HEK293 (cell line): Measurements from ENCODE around the gene HNRNPL.

ENCODE experiments used
- FEZF1 ChIP-seq: fragments of 450-650 bp; formaldehyde crosslinking; IDR thresholded peaks from 2 replicates; pipeline ENCODE4 v1.5.1; 2016; ENCODE audit warnings: missing biosample characterization, missing genetic modification characterization
- GLI2 ChIP-seq: fragments of 450-650 bp; formaldehyde crosslinking; IDR thresholded peaks from 2 replicates; pipeline ENCODE4; 2017; ENCODE audit warnings: missing biosample characterization, missing genetic modification characterization, low read depth, borderline replicate concordance
- KLF7 ChIP-seq: fragments of 450-650 bp; formaldehyde crosslinking; IDR thresholded peaks from 2 replicates; pipeline ENCODE4 v1.5.1; 2016; ENCODE audit warnings: missing biosample characterization, missing genetic modification characterization, borderline replicate concordance
- KLF9 ChIP-seq: fragments of 450-650 bp; formaldehyde crosslinking; IDR thresholded peaks from 2 replicates; pipeline ENCODE4 v1.5.1; 2016; ENCODE audit warnings: missing biosample characterization, missing genetic modification characterization, low read depth
- RBAK ChIP-seq: fragments of 450-650 bp; formaldehyde crosslinking; IDR thresholded peaks from 2 replicates; pipeline ENCODE4 v1.5.1; 2016; ENCODE audit warnings: missing biosample characterization, missing genetic modification characterization
- YY1 ChIP-seq: fragments of 450-650 bp; formaldehyde crosslinking; IDR thresholded peaks from 2 replicates; pipeline ENCODE4 v1.5.1; 2018; ENCODE audit warnings: missing biosample characterization, missing genetic modification characterization
- YY2 ChIP-seq: fragments of 450-650 bp; formaldehyde crosslinking; IDR thresholded peaks from 2 replicates; pipeline ENCODE4 v1.5.1; 2016; ENCODE audit warnings: missing biosample characterization, missing genetic modification characterization
- ZBTB8A ChIP-seq: fragments of 450-650 bp; formaldehyde crosslinking; IDR thresholded peaks from 2 replicates; pipeline ENCODE4 v1.5.1; 2016; ENCODE audit warnings: missing biosample characterization, missing genetic modification characterization
- ZFP41 ChIP-seq: fragments of 450-650 bp; formaldehyde crosslinking; IDR thresholded peaks from 2 replicates; pipeline ENCODE4 v1.5.1; 2016; ENCODE audit warnings: missing biosample characterization, missing genetic modification characterization, borderline replicate concordance
- ZNF112 ChIP-seq: fragments of 450-650 bp; formaldehyde crosslinking; IDR thresholded peaks from 2 replicates; pipeline ENCODE4 v1.5.0; 2017; ENCODE audit warnings: missing biosample characterization, missing genetic modification characterization
- ZNF223 ChIP-seq: fragments of 450-650 bp; formaldehyde crosslinking; IDR thresholded peaks from 2 replicates; pipeline ENCODE4 v1.5.1; 2016; ENCODE audit warnings: missing biosample characterization, missing genetic modification characterization
- ZNF24 ChIP-seq: fragments of 450-650 bp; formaldehyde crosslinking; IDR thresholded peaks from 2 replicates; pipeline ENCODE4 v1.5.1; 2016; ENCODE audit warnings: missing biosample characterization, missing genetic modification characterization
- ZNF274 ChIP-seq, 2 experiments: fragments of 200-500 bp in 1 of 2; fragments of 450-650 bp in 1 of 2; sonication (Bioruptor generic) in 1 of 2; formaldehyde crosslinking in 1 of 2; IDR thresholded peaks; 2 replicates each; pipeline versions ENCODE4 v1.5.1 to v1.6.1; 2014 to 2016; ENCODE audit warnings: borderline replicate concordance in 1 of 2, inconsistent platforms in 1 of 2, low read length in 1 of 2, missing biosample characterization in 1 of 2, missing genetic modification characterization in 1 of 2
- ZNF311 ChIP-seq: fragments of 450-650 bp; formaldehyde crosslinking; IDR thresholded peaks from 2 replicates; pipeline ENCODE4 v1.5.1; 2017; ENCODE audit warnings: missing biosample characterization, missing genetic modification characterization, borderline replicate concordance
- ZNF350 ChIP-seq: fragments of 450-650 bp; formaldehyde crosslinking; IDR thresholded peaks from 2 replicates; pipeline ENCODE4 v1.5.0; 2017; ENCODE audit warnings: missing biosample characterization, mild to moderate bottlenecking, missing genetic modification characterization
- ZNF391 ChIP-seq: fragments of 450-650 bp; formaldehyde crosslinking; IDR thresholded peaks from 2 replicates; pipeline ENCODE4 v1.5.1; 2016; ENCODE audit warnings: low read depth, missing biosample characterization, missing genetic modification characterization, borderline replicate concordance
- ZNF473 ChIP-seq: fragments of 450-650 bp; formaldehyde crosslinking; IDR thresholded peaks from 2 replicates; pipeline ENCODE4 v1.5.1; 2017; ENCODE audit warnings: missing biosample characterization, missing genetic modification characterization
- ZNF561 ChIP-seq: fragments of 450-650 bp; IDR thresholded peaks from 2 replicates; pipeline ENCODE4 v1.5.1; 2018; ENCODE audit warnings: missing biosample characterization, missing genetic modification characterization, borderline replicate concordance
- ZNF626 ChIP-seq: fragments of 450-650 bp; sonication (Bioruptor Pico); formaldehyde crosslinking; IDR thresholded peaks from 2 replicates; pipeline ENCODE4 v1.5.1; 2018; ENCODE audit warnings: missing biosample characterization, missing genetic modification characterization, inconsistent platforms
- ZNF629 ChIP-seq: fragments of 450-650 bp; formaldehyde crosslinking; IDR thresholded peaks from 2 replicates; pipeline ENCODE4 v1.5.1; 2017; ENCODE audit warnings: missing biosample characterization, missing genetic modification characterization
- ZNF660 ChIP-seq: fragments of 450-650 bp; IDR thresholded peaks from 2 replicates; pipeline ENCODE4 v1.5.1; 2018; ENCODE audit warnings: missing biosample characterization, mild to moderate bottlenecking, missing genetic modification characterization
- ZNF837 ChIP-seq: fragments of 450-650 bp; formaldehyde crosslinking; IDR thresholded peaks from 2 replicates; pipeline ENCODE4 v1.5.1; 2016; ENCODE audit warnings: missing biosample characterization, missing genetic modification characterization
- ZSCAN23 ChIP-seq: fragments of 450-650 bp; formaldehyde crosslinking; IDR thresholded peaks from 2 replicates; pipeline ENCODE4 v1.5.1; 2016; ENCODE audit warnings: missing biosample characterization, missing genetic modification characterization
- ZSCAN4 ChIP-seq: fragments of 450-650 bp; formaldehyde crosslinking; IDR thresholded peaks from 2 replicates; pipeline ENCODE4 v1.5.1; 2017; ENCODE audit warnings: missing biosample characterization, missing genetic modification characterization
- TF ChIP-seq, protein P1 (sequence below): fragments of 450-650 bp; formaldehyde crosslinking; IDR thresholded peaks from 2 replicates; pipeline ENCODE4 v1.5.0; 2017; ENCODE audit warnings: missing biosample characterization, missing genetic modification characterization, borderline replicate concordance
- TF ChIP-seq, protein P2 (sequence below): fragments of 450-650 bp; formaldehyde crosslinking; IDR thresholded peaks from 2 replicates; pipeline ENCODE4 v1.5.1; 2016; ENCODE audit warnings: missing biosample characterization, missing genetic modification characterization
- TF ChIP-seq, protein P3 (sequence below): fragments of 450-650 bp; formaldehyde crosslinking; IDR thresholded peaks from 2 replicates; pipeline ENCODE4 v1.5.1; 2016; ENCODE audit warnings: missing biosample characterization, missing genetic modification characterization, borderline replicate concordance
- TF ChIP-seq, protein P4 (sequence below): IDR thresholded peaks from 2 replicates; pipeline ENCODE4 v1.6.1; 2011; ENCODE audit warnings: mild to moderate bottlenecking, low read depth, low read length, borderline replicate concordance
- TF ChIP-seq, protein P5 (sequence below): fragments of 450-650 bp; formaldehyde crosslinking; IDR thresholded peaks from 2 replicates; pipeline ENCODE4 v1.5.1; 2016; ENCODE audit warnings: missing biosample characterization, missing genetic modification characterization

The HNRNPL gene

DNA sequence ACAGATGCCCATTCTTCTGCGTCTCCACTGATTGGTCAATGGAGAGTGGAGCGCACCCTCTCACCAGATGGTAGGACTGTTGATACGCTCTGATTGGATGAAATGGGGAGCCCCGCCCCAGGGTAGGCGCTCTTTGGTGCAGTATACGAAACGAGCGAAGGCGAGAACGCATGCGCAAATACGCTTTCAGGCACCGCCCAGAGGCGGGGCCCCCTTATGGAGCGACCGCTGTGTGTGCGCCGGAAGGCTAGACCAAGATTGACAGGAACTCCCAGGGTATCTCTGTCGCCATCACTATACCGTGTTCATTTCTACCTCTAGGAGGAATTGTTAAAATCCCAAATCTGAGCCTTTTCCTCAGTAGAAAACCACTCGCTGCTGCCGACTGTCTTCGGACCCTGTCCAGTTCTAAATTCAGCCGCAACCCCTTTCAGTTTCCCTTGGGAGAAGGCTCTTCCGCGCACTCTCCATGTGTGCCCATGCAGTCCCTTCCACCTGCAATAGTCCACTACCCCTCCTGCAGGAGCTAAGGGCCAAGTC is 720 bp upstream of the HNRNPL start (continued):
- no peak for TF ChIP-seq ZNF223 (tag by site-specific recombination)
- TF ChIP-seq ZNF311 (tag by site-specific recombination) = no peak
- TF ChIP-seq, protein P1, sequence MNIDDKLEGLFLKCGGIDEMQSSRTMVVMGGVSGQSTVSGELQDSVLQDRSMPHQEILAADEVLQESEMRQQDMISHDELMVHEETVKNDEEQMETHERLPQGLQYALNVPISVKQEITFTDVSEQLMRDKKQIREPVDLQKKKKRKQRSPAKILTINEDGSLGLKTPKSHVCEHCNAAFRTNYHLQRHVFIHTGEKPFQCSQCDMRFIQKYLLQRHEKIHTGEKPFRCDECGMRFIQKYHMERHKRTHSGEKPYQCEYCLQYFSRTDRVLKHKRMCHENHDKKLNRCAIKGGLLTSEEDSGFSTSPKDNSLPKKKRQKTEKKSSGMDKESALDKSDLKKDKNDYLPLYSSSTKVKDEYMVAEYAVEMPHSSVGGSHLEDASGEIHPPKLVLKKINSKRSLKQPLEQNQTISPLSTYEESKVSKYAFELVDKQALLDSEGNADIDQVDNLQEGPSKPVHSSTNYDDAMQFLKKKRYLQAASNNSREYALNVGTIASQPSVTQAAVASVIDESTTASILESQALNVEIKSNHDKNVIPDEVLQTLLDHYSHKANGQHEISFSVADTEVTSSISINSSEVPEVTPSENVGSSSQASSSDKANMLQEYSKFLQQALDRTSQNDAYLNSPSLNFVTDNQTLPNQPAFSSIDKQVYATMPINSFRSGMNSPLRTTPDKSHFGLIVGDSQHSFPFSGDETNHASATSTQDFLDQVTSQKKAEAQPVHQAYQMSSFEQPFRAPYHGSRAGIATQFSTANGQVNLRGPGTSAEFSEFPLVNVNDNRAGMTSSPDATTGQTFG (tag by site-specific recombination) = no peak
- no peak for TF ChIP-seq ZNF350
- no peak for TF ChIP-seq ZNF112 (tag by site-specific recombination)
- no peak for TF ChIP-seq ZSCAN4 (tag by site-specific recombination)
- TF ChIP-seq, protein P2, sequence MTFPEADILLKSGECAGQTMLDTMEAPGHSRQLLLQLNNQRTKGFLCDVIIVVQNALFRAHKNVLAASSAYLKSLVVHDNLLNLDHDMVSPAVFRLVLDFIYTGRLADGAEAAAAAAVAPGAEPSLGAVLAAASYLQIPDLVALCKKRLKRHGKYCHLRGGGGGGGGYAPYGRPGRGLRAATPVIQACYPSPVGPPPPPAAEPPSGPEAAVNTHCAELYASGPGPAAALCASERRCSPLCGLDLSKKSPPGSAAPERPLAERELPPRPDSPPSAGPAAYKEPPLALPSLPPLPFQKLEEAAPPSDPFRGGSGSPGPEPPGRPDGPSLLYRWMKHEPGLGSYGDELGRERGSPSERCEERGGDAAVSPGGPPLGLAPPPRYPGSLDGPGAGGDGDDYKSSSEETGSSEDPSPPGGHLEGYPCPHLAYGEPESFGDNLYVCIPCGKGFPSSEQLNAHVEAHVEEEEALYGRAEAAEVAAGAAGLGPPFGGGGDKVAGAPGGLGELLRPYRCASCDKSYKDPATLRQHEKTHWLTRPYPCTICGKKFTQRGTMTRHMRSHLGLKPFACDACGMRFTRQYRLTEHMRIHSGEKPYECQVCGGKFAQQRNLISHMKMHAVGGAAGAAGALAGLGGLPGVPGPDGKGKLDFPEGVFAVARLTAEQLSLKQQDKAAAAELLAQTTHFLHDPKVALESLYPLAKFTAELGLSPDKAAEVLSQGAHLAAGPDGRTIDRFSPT (tag by site-specific recombination) = no peak
- no peak; the same call in none of the 2 replicates for TF ChIP-seq ZNF24
- TF ChIP-seq ZSCAN23 (tag by site-specific recombination) = no peak
- TF ChIP-seq FEZF1 = no peak; the same call in 1 of the 2 replicates
- TF ChIP-seq ZBTB8A = peak; percentile 100
- TF ChIP-seq YY2 = peak; percentile 77
- TF ChIP-seq ZNF660 (tag by site-specific recombination) = peak; percentile 90
- peak; percentile 14; the same call in 1 of the 2 replicates for TF ChIP-seq YY1 (tag by site-specific recombination)
- TF ChIP-seq, protein P3, sequence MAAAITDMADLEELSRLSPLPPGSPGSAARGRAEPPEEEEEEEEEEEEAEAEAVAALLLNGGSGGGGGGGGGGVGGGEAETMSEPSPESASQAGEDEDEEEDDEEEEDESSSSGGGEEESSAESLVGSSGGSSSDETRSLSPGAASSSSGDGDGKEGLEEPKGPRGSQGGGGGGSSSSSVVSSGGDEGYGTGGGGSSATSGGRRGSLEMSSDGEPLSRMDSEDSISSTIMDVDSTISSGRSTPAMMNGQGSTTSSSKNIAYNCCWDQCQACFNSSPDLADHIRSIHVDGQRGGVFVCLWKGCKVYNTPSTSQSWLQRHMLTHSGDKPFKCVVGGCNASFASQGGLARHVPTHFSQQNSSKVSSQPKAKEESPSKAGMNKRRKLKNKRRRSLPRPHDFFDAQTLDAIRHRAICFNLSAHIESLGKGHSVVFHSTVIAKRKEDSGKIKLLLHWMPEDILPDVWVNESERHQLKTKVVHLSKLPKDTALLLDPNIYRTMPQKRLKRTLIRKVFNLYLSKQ (tag by site-specific recombination) = no peak
- TF ChIP-seq ZNF629 = peak; percentile 8; the same call in 1 of the 2 replicates
- TF ChIP-seq, protein P4, sequence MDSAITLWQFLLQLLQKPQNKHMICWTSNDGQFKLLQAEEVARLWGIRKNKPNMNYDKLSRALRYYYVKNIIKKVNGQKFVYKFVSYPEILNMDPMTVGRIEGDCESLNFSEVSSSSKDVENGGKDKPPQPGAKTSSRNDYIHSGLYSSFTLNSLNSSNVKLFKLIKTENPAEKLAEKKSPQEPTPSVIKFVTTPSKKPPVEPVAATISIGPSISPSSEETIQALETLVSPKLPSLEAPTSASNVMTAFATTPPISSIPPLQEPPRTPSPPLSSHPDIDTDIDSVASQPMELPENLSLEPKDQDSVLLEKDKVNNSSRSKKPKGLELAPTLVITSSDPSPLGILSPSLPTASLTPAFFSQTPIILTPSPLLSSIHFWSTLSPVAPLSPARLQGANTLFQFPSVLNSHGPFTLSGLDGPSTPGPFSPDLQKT = no peak
- TF ChIP-seq ZNF626 (tag by site-specific recombination) = no peak
- TF ChIP-seq GLI2 (tag by site-specific recombination) = no peak
- peak; percentile 63; the same call in 1 of the 2 replicates for TF ChIP-seq KLF9 (tag by site-specific recombination)
- TF ChIP-seq KLF7 = 0 out of 2 replicates have a peak, but pooled peaks have one; percentile 71
- TF ChIP-seq, protein P5, sequence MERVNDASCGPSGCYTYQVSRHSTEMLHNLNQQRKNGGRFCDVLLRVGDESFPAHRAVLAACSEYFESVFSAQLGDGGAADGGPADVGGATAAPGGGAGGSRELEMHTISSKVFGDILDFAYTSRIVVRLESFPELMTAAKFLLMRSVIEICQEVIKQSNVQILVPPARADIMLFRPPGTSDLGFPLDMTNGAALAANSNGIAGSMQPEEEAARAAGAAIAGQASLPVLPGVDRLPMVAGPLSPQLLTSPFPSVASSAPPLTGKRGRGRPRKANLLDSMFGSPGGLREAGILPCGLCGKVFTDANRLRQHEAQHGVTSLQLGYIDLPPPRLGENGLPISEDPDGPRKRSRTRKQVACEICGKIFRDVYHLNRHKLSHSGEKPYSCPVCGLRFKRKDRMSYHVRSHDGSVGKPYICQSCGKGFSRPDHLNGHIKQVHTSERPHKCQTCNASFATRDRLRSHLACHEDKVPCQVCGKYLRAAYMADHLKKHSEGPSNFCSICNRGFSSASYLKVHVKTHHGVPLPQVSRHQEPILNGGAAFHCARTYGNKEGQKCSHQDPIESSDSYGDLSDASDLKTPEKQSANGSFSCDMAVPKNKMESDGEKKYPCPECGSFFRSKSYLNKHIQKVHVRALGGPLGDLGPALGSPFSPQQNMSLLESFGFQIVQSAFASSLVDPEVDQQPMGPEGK (tag by site-specific recombination) = no peak
- no peak for TF ChIP-seq ZNF473 (tag by site-specific recombination)
- TF ChIP-seq RBAK (tag by site-specific recombination) = no peak
- no peak for TF ChIP-seq ZNF837 (tag by site-specific recombination)
- TF ChIP-seq ZNF274 (IDR thresholded peaks at IDR 0.05; ENCODE audit: low read length) = no peak
- no peak for TF ChIP-seq ZNF274 (tag by site-specific recombination; IDR thresholded peaks at IDR 0.05; ENCODE audit: borderline replicate concordance)
- TF ChIP-seq ZFP41 = no peak
- no peak; the same call in 1 of the 2 replicates for TF ChIP-seq ZNF391 (tag by site-specific recombination)
- TF ChIP-seq ZNF561 (tag by site-specific recombination) = peak; percentile 47; the same call in 1 of the 2 replicates
